Myocyte (in vitro differentiated cells): ENCODE results near the gene DKC1. TPM values are rescaled to one million over a fixed set of nuclear protein-coding genes. Genes with fewer than 3 reads are reported as not detected.
A peak's percentile ranks its signal among the peaks of the same experiment; 100 is the strongest.

Experiments used
- DNase-seq: peaks from one replicate; pipeline ENCODE4 v3.0.0-alpha.2; 2012; ENCODE audit warnings: low read depth
- total RNA-seq: library from RNA; depleted of rRNA; stranded (reverse); fragments of >200 nt; gene quantifications from 2 replicates; pipeline ENCODE4 v1.2.3, GENCODE V29; 2014

Gene DKC1
- total RNA-seq, 1 donor from 2014 or later: 40.7 TPM

DNA sequence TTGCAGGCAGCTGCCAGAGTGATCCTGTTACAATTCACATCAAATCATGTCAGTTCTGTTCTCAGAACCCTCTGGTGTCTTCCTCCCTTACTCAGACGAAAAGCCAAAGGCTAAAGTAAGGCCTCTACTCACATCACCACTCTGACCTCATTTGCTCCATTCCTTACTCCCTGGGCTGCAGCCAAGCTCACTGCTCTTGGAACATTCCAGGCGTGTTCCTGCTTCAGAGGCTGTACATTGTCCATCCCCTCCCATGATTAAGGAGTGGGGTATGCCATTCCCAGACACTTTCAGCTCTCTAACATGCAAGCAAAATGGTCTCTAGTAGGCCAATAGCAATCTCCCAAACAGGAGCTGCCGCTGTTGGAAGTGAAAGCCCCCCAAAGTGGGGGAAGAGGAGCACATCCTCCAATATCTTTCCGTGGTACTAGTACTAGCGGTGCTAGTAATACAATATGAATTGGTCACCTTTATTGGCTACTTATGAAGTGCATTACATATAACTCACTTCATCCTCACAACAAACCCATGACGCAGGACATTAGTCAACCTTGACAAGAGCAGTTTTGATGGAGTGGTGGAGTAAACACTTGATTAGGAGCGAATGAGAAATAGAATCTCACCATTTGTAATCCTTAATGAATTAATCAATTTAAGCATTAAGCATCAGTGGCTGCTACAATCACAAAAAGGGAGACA lies 26.8 kb upstream of the DKC1 start:
- DNase-seq: peak; percentile 57

DNA sequence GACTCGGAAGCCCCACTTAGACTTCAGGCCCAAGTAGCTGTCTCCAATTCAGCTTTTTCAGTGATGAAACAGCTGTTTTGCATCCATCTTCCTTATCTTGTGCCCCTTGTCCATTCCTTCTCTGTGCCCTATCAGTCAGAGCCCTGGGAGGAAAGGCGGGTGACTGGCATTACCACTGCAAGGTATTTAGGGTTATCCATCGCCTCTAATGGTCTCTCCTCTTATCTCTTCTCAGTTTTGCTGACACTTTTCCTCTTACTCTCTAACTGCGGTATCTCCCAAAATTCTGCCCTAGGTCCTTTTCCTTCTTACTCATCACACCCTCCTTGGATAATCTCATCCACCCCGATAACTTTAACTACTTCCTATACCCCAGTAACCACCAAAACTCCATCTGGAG lies 25.5 kb upstream of the DKC1 start:
- no peak for DNase-seq

DNA sequence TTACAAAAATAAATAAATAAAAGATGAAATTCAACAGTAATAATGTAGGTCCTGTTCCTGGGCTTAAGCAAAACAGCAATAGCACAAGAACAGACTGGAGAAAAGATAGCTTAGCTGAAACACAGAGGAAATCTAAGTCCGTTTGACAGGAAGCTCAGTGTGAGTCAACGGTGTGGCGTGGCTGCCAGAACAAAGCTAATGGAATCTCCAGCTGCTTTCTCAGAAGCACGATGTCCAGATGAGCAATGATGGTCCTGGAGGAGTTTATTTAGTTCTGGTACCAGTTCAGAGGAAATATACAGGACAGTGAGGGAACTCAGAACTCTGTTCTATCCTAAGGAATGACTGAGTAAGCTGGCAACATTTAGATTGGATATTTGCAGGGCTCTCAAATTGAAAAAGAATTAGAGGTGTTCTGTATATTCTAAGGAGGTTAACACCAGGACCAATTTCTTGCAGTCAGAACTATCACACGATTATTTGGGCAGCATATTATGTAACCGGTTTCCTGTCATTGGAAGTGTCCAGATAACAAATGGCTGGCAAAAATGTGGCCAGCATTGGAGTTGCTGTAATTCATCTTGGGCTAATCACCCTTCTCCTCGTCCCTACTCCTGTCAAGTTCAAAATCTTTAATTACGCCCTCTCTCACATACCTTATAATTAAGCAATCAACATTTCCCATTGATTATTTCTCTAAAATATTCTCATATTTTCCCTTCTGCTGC lies 24.5 kb upstream of the DKC1 start:
- DNase-seq: peak; percentile 67

DNA sequence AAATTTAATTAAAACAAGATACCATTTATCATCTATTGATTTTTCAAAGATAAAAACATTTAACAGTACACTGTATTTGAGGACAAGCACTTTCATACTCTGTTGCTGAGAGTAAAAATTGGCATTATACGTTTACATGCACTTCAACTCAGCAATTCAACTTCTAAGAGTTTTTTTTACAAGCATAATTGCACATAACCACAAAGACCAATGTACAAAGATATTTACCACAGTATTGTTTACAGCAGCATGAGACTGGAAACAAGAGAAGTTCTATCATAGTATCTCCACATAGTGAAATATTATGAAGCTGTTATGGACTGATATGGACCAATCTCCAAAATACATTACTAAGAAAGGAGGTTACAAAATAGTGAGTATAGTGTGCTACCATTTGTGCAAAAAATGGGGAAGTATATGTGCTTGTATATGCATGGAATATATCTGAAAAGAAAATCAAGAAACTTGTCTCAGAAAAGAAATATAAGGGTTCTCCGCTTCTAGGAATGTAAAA lies 22.7 kb upstream of the DKC1 start:
- no peak for DNase-seq

DNA sequence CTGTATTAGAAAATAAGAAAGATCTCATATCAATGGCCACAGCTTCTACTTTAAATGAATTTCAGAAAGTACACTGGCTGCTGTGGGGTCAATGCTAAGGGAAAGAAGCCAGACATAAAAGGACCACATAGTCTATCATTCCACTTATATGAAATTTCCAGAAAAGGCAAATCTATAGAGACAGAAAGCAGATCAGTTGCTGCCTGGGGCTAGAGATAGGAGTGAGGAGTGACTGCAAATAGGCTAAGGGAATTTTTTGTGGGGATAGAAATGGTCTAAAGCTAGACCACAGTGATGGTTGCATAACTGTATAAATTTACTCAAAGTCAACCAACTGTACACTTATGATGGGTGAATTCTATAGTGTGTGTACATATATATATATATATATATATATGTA lies 20.1 kb upstream of the DKC1 start:
- DNase-seq: no peak

DNA sequence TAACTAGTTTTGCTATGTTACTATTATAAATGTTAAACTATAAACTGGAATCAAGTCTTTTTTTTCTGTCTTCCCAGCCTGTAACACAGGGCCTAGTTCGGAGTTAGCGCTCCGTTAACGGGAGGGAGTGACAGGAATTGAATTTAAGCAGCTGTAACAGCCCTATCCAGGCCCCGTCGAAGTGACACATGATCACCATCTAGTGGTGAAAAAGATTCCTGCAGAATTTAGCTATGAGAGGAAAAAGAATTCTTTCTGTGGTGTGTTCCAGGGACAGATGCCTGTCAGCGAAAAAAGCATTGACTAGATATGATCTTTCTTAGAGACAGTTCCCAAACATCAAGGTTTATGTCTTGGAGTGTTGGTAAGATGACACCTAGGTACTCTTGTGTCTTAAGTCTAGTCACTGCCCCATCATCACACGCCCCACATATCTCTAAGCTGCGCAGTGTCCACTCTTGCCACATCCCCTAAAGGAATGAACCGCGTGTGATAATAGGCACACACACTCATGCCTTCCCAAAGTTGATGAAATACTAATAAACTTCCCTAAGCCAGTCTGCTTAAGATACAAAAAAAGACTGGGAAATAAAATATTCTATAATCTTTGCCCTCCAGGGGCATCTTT lies 13.8 kb upstream of the DKC1 start:
- peak; percentile 72 for DNase-seq

DNA sequence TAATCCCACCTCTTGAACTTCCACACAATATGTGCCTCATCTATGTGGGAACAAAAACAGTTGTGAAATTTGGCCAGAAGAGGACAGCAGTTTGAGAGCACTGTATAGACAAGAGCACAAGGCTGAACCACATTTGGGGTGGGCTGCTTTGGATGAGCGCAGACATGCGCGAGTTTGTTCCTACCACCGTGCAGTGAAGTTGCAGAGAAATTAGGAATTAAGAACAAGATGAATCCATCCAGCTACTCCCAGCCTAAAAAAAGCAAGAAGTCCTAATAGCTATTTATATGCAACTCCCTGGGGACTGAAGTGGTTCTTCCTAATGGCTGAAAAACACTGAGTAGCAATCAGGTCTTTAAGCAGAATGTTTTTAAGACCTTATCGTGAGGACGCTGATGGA lies 12.8 kb upstream of the DKC1 start:
- no peak for DNase-seq

DNA sequence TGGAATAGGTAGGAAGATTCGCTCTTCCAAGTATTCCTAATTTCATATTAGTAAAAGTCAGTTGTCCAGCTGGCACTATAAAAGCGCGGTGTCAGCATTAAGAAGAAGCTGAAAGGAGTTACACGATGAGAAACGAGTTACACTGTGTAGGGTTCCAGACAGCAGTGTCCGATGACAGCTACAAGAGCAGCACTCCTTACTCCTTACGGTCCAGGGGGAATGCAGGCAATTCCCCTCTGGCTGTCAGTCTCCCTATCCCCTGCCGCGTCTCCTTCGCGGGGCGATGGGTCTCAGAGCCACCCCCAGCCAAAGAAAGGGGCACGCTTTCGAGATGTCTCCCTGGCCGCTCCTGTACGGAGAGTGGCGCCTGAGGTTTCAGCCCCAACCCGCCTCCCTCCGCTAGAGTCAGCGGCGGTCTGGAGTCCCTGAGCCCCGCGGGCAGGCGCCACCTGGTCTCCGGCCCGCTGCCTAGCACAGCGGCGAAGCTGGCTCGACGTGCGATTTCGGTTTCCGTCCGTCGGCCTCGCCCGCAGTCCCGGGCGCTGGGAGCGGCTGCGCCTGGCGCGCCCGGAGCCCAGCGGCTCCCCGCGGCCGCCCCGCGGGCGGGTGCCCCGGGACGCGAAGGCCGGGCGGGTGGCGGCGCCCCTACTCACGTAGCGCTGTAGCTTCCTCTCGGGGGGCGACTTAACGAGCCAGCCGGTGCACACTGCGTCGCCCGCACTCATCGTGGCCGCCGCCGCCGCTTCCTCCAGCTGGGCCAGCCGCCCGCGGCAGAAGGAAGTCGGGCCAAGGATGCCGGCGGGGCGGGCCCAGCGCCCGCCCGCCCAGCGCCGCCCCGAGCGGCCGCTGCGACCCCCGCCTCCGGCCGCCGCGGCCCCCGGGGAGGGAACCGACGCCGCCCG lies 12.1 kb upstream of the DKC1 start, which contains the start of gene GAB3:
Gene GAB3 (minus strand): TSS at position 777 of the 902 bp plus-strand sequence. CDS start 52 bp downstream, at position 725.
- DNase-seq: peak; percentile 34

DNA sequence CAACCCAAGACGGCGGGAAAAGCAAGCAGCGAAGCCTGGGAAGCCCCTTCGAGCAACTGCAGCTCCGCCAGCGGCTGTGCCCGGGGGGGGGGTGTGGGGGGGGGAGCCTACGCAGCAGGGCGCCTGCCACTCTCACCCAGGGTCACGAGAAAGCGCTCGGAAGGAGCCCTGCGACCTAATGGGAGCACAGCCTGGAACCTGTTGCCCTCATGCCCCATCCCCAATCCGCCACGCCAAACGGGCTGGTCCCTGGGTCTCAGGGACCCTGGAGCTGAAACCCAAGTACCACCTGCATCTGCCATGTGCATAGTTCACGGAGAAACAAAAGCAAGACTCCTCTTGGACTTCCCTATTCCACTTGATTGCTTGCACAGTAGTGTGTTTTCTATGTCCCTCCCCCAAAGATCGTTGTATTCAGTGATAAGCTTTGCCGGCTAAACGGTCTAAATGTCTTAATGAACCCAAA lies 11.4 kb upstream of the DKC1 start:
- DNase-seq: no peak

DNA sequence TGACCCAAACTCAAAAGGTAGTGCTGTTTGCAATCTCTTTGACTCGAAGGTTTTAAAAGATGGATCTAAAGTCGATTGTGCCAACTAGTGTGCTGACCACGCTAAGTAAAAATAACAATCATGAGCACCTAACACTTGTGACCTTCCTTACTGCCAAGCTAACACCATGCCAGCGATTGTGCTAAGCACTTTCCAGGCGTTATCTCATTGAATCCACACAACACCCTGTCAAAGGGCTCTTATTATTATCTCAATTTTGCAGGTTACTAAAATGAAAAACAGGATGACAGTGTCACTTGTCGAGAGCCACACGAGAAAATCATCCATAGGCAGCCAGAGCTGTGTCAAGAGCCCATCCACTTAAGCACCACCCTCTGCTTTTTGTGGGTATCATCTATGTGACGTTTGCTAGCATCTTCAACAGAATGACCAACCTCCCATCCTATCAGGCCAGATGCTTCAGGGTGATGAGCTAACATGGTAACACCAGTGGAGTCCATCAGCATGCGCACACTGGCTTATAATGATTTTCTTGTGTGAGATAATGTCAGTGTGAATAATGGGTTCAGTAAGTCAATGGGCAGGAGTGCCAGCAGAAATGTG lies 10.9 kb upstream of the DKC1 start:
- DNase-seq: no peak

DNA sequence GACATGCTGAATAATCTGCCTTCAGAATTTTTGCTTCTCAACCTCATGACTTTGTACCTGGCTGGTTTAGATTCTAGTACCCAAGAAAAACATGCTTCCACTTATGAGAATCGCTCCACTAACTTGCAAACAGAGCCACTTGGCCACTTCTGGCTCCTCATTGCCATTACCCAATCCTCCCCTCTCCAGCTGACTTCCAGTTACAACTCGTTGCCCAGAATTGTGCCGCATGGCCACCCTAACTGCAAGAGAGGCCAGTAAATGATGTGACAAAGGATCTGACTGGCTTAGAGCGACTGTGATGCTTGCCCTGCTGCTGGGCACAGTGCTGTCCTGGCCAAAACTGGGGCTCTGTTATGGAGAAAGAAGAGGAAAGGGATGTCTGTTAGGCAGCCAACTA lies 4.0 kb upstream of the DKC1 start:
- DNase-seq: no peak

DNA sequence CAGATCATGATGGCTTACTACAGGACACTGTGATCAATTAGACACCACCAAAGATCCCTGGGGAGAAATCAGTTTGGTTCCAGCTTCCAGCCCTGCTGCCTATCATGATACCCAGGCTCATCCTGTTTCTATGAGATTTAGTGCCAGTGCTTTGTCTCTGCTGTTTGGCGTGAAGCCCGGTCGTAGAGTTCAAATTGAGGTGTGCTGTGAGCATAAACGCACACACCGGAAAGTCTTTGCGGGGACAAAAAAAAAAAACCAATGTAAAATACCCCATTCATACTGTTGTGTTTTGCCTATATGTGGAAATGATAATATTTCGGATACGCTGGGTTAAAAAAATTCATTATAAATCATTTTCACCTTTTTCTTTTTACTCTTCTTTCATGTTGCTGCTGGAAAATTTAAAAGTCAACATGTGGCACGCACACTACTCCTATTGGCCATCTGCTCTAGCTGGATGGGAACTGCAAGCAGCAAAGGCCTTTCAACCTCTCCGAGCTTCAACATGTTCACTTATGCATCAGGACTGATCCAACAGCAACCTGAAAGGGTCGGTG lies 607 bp upstream of the DKC1 start:
- DNase-seq: no peak

DNA sequence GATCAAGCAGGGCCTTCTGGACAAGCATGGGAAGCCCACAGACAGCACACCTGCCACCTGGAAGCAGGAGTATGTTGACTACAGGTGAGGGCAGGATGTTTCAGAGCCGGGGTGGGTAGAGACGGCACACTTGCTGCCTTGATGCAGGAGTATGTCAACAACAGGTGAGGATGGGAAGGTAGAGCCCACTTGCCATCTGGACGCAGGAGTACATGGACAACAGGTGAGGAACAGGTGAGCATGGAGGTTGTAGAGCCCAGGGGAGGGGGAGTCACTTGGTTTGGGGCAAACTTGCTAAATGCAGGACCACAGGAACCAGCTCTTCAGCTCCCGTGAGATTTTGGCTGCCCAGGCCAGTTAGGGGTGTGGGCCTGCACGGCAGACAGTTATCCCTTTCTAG lies 12.0 kb downstream of the DKC1 start:
- DNase-seq: no peak

DNA sequence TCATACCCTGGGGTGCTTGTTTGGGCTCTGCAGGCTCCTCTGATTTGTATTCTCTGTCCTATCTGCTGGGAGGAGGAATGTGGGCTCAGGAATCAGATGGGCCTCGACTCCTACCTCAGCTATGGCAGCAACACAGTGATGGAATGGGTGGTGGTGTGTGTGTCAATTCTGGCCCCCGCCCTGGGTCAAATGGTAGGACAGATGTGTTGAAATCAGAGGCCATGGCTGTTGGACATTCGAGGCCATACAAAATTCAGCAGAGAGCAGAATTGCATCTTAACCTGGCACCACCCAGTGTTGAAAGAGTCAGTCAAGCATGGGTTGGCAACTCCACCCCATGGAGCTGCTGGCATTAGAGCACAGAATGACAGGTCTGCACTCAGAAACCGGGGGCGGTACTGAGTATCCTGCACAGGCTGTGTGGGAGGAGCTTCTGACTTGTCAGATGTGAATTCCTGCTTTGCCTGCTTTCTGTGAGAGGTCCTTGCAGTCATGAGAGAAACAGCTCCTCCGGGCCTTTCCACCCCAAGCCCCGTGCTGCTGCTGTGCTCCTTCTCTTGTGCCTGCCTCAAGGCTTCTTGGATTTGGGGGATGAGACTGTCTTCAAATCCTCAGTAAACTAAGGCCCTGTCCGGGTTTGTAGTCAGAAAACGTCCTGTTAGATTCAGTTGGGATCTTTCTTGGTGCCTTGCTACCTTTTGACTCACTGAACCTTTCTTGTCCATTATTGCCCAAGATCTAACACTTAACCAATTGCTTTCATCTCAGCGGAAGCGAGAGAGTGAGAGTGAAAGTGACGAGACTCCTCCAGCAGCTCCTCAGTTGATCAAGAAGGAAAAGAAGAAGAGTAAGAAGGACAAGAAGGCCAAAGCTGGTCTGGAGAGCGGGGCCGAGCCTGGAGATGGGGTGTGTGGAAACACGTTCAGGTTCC lies 13.0 kb downstream of the DKC1 start:
- peak; percentile 9 for DNase-seq

DNA sequence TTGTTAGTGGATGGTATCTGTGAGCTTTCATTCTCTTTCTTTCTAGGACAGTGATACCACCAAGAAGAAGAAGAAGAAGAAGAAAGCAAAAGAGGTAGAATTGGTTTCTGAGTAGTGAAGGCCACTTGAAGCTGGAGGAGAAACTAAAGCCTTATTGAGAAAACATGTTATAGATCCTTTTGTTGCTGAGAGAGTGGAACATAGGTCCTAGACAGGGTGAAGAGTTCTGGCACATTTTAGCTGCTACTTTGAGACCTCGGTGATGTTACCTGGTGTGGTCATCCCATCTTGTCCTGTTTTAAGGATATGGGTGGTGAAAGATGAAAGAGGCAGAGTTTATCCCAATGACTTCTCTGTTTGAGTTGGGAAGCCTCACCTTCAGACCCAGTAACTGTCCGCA lies 14.1 kb downstream of the DKC1 start:
- no peak for DNase-seq

DNA sequence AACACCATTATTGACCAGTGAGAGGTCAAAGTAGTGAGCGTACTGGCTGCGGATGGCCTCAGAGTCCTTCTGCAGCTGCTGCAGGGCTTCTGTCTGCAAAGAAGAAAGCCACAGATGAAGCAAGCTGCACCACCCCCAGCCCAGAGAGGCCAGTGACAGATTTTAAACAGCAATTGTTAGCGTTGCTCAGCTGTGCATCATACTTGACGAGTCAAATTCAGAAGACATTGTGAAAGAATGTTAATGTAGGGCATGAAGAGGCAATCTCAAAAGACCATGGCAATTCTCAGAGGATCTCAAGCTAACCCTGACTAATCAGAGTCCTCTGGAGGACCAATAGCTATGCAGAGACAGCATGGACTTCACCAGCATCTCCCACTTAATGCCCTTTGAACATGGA lies 16.6 kb downstream of the DKC1 start:
- DNase-seq: peak; percentile 83

DNA sequence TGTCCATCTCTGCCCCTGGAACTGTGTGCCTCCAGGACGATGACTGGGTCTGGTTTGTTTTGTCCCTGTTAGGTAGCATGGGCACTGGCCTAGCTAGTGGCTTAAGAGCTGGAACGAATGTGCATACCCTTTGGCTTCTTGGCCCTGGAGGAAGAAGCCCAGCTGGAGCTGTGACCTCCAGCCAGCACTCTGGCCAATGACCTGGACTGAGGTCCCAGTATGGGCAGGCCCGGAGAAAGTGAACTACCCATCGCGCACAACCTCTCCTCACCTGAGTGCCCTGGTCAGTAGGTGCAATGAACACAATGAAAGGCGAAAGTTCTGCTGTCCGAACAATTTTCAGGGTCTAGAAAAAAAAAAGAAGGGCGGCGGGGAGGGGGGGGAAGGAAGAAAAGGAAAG lies 18.3 kb downstream of the DKC1 start:
- no peak for DNase-seq

DNA sequence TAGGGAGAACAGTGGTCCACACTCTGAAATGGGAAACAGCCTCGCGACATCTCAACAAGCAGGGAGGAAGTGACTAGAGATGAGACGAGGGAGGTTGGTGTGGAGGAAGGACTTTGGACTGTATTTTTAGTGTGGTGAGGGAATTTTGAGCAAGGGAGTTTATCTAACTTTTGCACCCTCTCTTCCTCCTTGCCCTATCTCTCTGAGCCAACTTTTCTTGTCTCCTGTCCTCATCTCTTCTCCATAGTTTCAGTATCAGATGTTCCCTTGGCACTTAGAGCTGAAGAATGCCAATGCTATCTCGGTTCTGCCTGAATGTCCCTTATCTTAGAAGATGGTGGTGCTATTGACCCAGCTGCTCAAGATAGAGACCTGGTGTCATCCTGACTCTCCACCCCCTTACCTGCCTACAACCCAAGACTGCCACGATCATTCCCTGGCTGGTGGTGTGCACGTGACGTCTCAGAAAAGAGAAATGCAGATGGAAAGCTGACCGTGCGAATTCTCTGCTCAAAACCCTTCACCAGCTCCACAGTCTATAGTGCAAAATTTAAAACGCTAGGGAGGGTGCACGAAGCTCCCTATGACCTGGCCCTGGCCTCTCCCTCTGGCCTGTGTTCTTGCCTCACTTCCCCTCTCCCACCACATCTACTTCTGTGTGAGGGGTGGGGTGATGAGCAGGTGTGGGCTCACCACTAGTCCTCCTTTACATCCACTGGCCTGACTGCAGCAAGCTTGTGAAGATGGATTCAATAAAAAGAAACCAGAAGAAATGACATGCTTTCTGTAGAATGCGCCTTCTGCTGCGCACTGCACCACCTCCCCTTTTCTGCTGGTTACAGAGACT lies 21.7 kb downstream of the DKC1 start:
- no peak for DNase-seq
